SK-N-SH treated with all-trans-retinoic acid at 6 μM for 48 hours (cell line): ENCODE data around the gene UBXN11.
"Not testable (repeated sequence)": the region's sequence is repeated elsewhere in the genome, so short reads cannot be mapped to it uniquely, and the experiment has no call there.

Source experiments
- RARB ChIP-seq: fragments of 250-450 bp; sonication (Bioruptor Pico); IDR thresholded peaks from 2 replicates; pipeline ENCODE4 v1.8.0; 2021; ENCODE audit warnings: mild to moderate bottlenecking, moderate library complexity
- ZFP3 ChIP-seq: fragments of 250-450 bp; sonication (Bioruptor Pico); IDR thresholded peaks from 2 replicates; pipeline ENCODE4 v1.5.0; 2020; ENCODE audit warnings: mild to moderate bottlenecking, moderate library complexity
- ZNF8 ChIP-seq: fragments of 450-650 bp; formaldehyde crosslinking; IDR thresholded peaks from 2 replicates; pipeline ENCODE4 v1.5.0; 2020; ENCODE audit warnings: mild to moderate bottlenecking, moderate library complexity

DNA sequence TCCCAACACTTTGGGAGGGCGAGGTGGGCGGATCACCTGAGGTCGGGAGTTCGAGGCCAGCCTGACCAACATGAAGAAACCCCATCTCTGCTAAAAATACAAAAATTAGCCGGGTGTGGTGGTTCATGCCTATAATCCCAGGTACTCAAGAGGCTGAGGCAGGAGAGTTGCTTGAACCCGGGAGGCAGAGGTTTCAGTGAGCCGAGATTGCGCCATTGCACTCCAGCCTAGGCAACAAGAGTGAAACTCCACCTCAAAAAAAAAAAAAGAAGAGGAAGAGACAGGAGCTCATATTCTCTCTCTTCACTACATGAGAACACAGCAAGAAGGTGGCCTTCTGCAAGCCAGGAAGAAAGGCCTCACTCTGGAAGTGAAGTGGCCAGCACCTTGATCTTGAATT is 26.9 kb upstream of the UBXN11 start:
- not testable (repeated sequence) for TF ChIP-seq RARB; ZNF8; ZFP3 (CRISPR knock-in tag)
